Measurements from ENCODE around the gene BAZ2B. TPM values are rescaled to one million over a fixed set of nuclear protein-coding genes. Genes with fewer than 3 reads are reported as not detected.

Gene BAZ2B
- total RNA-seq, 1 donor from 2014 or later, result 37.4 TPM

GRCh38 chr2:159585622-159586021 is 30.7 kb downstream of the BAZ2B start:
- peaks cover 2% of the 10 kb centered on the region for H3K36me3 ChIP-seq (ENCODE audit: control insufficient read depth, insufficient read depth, low read length)
- no peak for TF ChIP-seq CTCF (IDR thresholded peaks at IDR 0.05; ENCODE audit: insufficient read depth, low read length, severe bottlenecking)
- no peak overlapping the region for H3K4me3 ChIP-seq (ENCODE audit: low read depth, low read length)
- DNase-seq (ENCODE audit: low read depth), result no peak
- no peak for FAIRE-seq
- no peaks in the 10 kb centered on the region for H3K27me3 ChIP-seq (ENCODE audit: control insufficient read depth, insufficient read depth, low read length)

GRCh38 chr2:159584796-159585195 is 31.6 kb downstream of the BAZ2B start:
- TF ChIP-seq CTCF (IDR thresholded peaks at IDR 0.05; ENCODE audit: insufficient read depth, low read length, severe bottlenecking), result no peak
- no peak for FAIRE-seq
- no peak for DNase-seq (ENCODE audit: low read depth)

GRCh38 chr2:159573846-159574606 is 42.3 kb downstream of the BAZ2B start:
- Histone ChIP-seq H3K4me3 (ENCODE audit: low read depth, low read length) (no peak overlapping the region), H3K36me3 (ENCODE audit: control insufficient read depth, insufficient read depth, low read length) (no peaks in the 10 kb centered on the region), H3K27me3 (ENCODE audit: control insufficient read depth, insufficient read depth, low read length) (no peaks in the 10 kb centered on the region)
- FAIRE-seq, result no peak
- no peak for TF ChIP-seq CTCF (IDR thresholded peaks at IDR 0.05; ENCODE audit: insufficient read depth, low read length, severe bottlenecking)
- DNase-seq (ENCODE audit: low read depth), result peak; percentile 58

More at GRCh38 chr2:159584796-159585195, 31.6 kb downstream of the BAZ2B start:
- Histone ChIP-seq H3K27me3 (ENCODE audit: control insufficient read depth, insufficient read depth, low read length) (no peaks in the 10 kb centered on the region), H3K36me3 (ENCODE audit: control insufficient read depth, insufficient read depth, low read length) (peaks cover 2% of the 10 kb centered on the region), H3K4me3 (ENCODE audit: low read depth, low read length) (no peak overlapping the region)

GRCh38 chr2:159573294-159573693 is 43.1 kb downstream of the BAZ2B start:
- no peak for TF ChIP-seq CTCF (IDR thresholded peaks at IDR 0.05; ENCODE audit: insufficient read depth, low read length, severe bottlenecking)
- no peak overlapping the region for H3K4me3 ChIP-seq (ENCODE audit: low read depth, low read length)
- H3K27me3 ChIP-seq (ENCODE audit: control insufficient read depth, insufficient read depth, low read length), result no peaks in the 10 kb centered on the region
- no peak for FAIRE-seq
- no peak for DNase-seq (ENCODE audit: low read depth)
- no peaks in the 10 kb centered on the region for H3K36me3 ChIP-seq (ENCODE audit: control insufficient read depth, insufficient read depth, low read length)

GRCh38 chr2:159572459-159572858 is 43.9 kb downstream of the BAZ2B start:
- FAIRE-seq (no peak), DNase-seq (ENCODE audit: low read depth) (no peak)
- TF ChIP-seq CTCF (IDR thresholded peaks at IDR 0.05; ENCODE audit: insufficient read depth, low read length, severe bottlenecking), result no peak
- no peaks in the 10 kb centered on the region for H3K36me3 ChIP-seq (ENCODE audit: control insufficient read depth, insufficient read depth, low read length)
- no peaks in the 10 kb centered on the region for H3K27me3 ChIP-seq (ENCODE audit: control insufficient read depth, insufficient read depth, low read length)
- H3K4me3 ChIP-seq (ENCODE audit: low read depth, low read length), result no peak overlapping the region

Data from bronchial epithelial cell (primary cell).